OCI-LY7 (cell line): ENCODE data around the gene ENOX1. TPM values are rescaled to one million over a fixed set of nuclear protein-coding genes. Genes with fewer than 3 reads are reported as not detected.

Experiments
- BruUV-seq: library from RNA; stranded (reverse); fragments of 400-500 nt; replicated peaks from 2 replicates; lab custom pipeline; 2021; lab: Mats Ljungman, UMichigan
- CTCF ChIA-PET: fragments of 300-600 bp; sonication (Branson Sonifier 250); formaldehyde crosslinking; loops from one replicate; lab custom pipeline; 2022; ENCODE audit warnings: antibody characterized with exemption; ENCODE audit not compliant: unreplicated experiment; lab: Charles Lee
- POLR2A ChIA-PET: fragments of 300-600 bp; sonication (Branson Sonifier 250); formaldehyde crosslinking; loops from one replicate; lab custom pipeline; 2022; ENCODE audit warnings: antibody characterized with exemption; lab: Charles Lee
- DNase-seq: peaks from one replicate; pipeline ENCODE4 v3.0.0-alpha.2; 2015; ENCODE audit warnings: low spot score
- H2AFZ ChIP-seq: fragments of 200-600 bp; sonication (generic), shearing (Covaris generic); 2 replicates; pipeline ENCODE4 v1.6.1; 2014; ENCODE audit warnings: mild to moderate bottlenecking, antibody characterized with exemption, low read length, moderate library complexity
- H3K27ac ChIP-seq: fragments of 200-600 bp; sonication (generic); 2 replicates; pipeline ENCODE4 v1.5.1; 2014; ENCODE audit warnings: mixed run types, low read depth, mild to moderate bottlenecking, moderate library complexity, low read length, inconsistent platforms; ENCODE audit not compliant: poor library complexity, severe bottlenecking
- H3K36me3 ChIP-seq: fragments of 200-600 bp; sonication (generic); 2 replicates; pipeline ENCODE4 v1.6.1; 2014; ENCODE audit warnings: mild to moderate bottlenecking, antibody characterized with exemption, low read length, moderate library complexity, mixed read lengths; ENCODE audit not compliant: insufficient read depth
- H3K4me1 ChIP-seq: fragments of 200-600 bp; sonication (generic); 2 replicates; pipeline ENCODE4 v1.5.1; 2014; ENCODE audit warnings: mild to moderate bottlenecking, low read length; ENCODE audit not compliant: insufficient read depth, poor library complexity, severe bottlenecking
- H3K4me2 ChIP-seq: fragments of 200-600 bp; sonication (generic); 2 replicates; pipeline ENCODE4 v1.6.1; 2014; ENCODE audit warnings: mild to moderate bottlenecking, low read length
- H3K4me3 ChIP-seq: fragments of 200-600 bp; sonication (generic); 2 replicates; pipeline ENCODE4 v1.5.1; 2014; ENCODE audit warnings: mild to moderate bottlenecking, low read depth, low read length; ENCODE audit not compliant: poor library complexity, severe bottlenecking
- H3K79me2 ChIP-seq: fragments of 200-600 bp; sonication (generic); 2 replicates; pipeline ENCODE4 v1.6.1; 2016; ENCODE audit warnings: low read depth, mild to moderate bottlenecking, low read length, moderate library complexity, mixed read lengths; ENCODE audit not compliant: insufficient read depth
- H3K9me2 ChIP-seq: fragments of 200-600 bp; sonication (generic); 2 replicates; pipeline ENCODE4 v1.6.1; 2016; ENCODE audit warnings: mild to moderate bottlenecking, low read length, mixed read lengths; ENCODE audit not compliant: insufficient read depth
- H3K9me3 ChIP-seq: fragments of 200-600 bp; sonication (generic); 2 replicates; pipeline ENCODE4 v1.6.1; 2014; ENCODE audit warnings: mild to moderate bottlenecking, mixed run types, low read length, mixed read lengths
- H4K20me1 ChIP-seq: fragments of 200-600 bp; sonication (generic); 2 replicates; pipeline ENCODE4 v1.6.1; 2014; ENCODE audit warnings: mild to moderate bottlenecking, antibody characterized with exemption, low read length, moderate library complexity, mixed read lengths; ENCODE audit not compliant: insufficient read depth
- EZH2phosphoT487 ChIP-seq: fragments of 200-600 bp; sonication (generic); IDR thresholded peaks from 2 replicates; pipeline ENCODE4 v1.6.1; 2018; ENCODE audit warnings: low read depth, borderline replicate concordance, mild to moderate bottlenecking, mixed run types, antibody characterized with exemption, low read length, moderate library complexity, mixed read lengths
- intact Hi-C: fragments of 100-400 bp; cut with micrococcal nuclease; formaldehyde crosslinking; loops from one replicate; pipeline ENCODE4 v1.10.0; 2022; ENCODE audit not compliant: unreplicated experiment
- total RNA-seq, 2 experiments: library from RNA; depleted of rRNA in 1 of 2; stranded (reverse); fragments of >200 nt in 1 of 2; shearing (Covaris generic) in 1 of 2; gene quantifications; 2 replicates each; pipeline ENCODE4 v1.2.3, GENCODE V29; 2014 to 2022
- TF ChIP-seq, protein P1 (sequence below): fragments of 200-600 bp; sonication (generic); conservative IDR thresholded peaks from 2 replicates; pipeline ENCODE4 v1.5.1; 2014; ENCODE audit warnings: mild to moderate bottlenecking, antibody characterized with exemption, low read length, moderate library complexity, mixed read lengths

Gene ENOX1
- total RNA-seq, 2 experiments from 2014 or later, result 0.03 TPM; not detected in 1

DNA sequence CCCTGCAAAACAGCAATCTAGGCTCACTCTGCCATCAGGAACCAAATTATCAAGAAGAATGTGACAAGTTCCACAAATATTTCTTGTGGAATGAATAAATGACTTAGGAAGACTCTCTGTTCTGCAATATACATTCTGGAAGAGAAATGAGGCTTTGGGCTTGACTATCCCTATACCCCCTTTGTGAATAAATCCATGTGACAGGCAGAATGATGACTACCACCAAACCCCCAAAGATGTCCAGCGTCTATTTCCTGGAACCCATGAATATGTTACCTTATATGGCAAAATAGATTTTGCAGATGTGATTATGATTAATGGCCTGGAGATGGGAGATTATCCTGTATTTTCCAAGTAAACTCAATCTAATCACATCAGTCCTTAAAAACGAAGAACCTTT is 139.3 kb downstream of the ENOX1 start:
- Histone ChIP-seq H3K4me2 (no peak overlapping the region), H3K27ac (no peak overlapping the region), H3K4me3 (no peak overlapping the region), H3K9me2 (no peaks in the 10 kb centered on the region), H4K20me1 (no peaks in the 10 kb centered on the region), H3K4me1 (no peaks in the 10 kb centered on the region), H3K36me3 (no peaks in the 10 kb centered on the region), H3K9me3 (no peaks in the 10 kb centered on the region), H3K79me2 (no peaks in the 10 kb centered on the region), H2AFZ (no peak overlapping the region)
- ChIA-PET POLR2A (no interaction called here), CTCF (no interaction called here)
- TF ChIP-seq, protein P1, sequence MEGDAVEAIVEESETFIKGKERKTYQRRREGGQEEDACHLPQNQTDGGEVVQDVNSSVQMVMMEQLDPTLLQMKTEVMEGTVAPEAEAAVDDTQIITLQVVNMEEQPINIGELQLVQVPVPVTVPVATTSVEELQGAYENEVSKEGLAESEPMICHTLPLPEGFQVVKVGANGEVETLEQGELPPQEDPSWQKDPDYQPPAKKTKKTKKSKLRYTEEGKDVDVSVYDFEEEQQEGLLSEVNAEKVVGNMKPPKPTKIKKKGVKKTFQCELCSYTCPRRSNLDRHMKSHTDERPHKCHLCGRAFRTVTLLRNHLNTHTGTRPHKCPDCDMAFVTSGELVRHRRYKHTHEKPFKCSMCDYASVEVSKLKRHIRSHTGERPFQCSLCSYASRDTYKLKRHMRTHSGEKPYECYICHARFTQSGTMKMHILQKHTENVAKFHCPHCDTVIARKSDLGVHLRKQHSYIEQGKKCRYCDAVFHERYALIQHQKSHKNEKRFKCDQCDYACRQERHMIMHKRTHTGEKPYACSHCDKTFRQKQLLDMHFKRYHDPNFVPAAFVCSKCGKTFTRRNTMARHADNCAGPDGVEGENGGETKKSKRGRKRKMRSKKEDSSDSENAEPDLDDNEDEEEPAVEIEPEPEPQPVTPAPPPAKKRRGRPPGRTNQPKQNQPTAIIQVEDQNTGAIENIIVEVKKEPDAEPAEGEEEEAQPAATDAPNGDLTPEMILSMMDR, result no peak
- no peak for TF ChIP-seq EZH2phosphoT487
- no TSS peak for BruUV-seq
- no peak for DNase-seq
- intact Hi-C loops, result no loop called here

DNA sequence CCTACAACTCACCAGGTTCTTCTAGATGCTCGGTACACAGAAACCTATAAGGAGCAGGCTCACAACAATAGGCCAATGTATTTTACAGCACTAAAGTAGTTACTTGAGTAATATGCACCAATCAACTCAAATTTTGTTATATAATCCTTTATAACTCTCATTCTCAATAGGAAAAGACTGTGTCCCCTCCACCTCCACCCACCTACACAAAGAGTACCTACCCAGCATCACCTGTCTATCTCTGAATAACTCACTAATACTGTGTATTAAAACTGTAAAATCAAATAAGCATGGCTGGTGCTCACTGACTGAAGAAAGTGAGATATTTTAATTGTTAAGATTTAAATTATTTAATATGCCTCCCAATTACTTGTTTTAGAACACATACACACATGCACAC is 146.3 kb downstream of the ENOX1 start:
- H3K4me1 ChIP-seq, result no peaks in the 10 kb centered on the region
- BruUV-seq, result no TSS peak
- POLR2A ChIA-PET, result no interaction called here
- H4K20me1 ChIP-seq, result no peaks in the 10 kb centered on the region
- intact Hi-C loops, result no loop called here
- no peak overlapping the region for H3K4me3 ChIP-seq
- no peak overlapping the region for H2AFZ ChIP-seq
- CTCF ChIA-PET, result no interaction called here
- H3K9me3 ChIP-seq, result no peaks in the 10 kb centered on the region
- H3K79me2 ChIP-seq, result no peaks in the 10 kb centered on the region
- DNase-seq, result no peak
- H3K4me2 ChIP-seq, result no peak overlapping the region
- no peak overlapping the region for H3K27ac ChIP-seq
- no peaks in the 10 kb centered on the region for H3K9me2 ChIP-seq
- TF ChIP-seq EZH2phosphoT487, result no peak
- TF ChIP-seq, protein P1, result no peak
- H3K36me3 ChIP-seq, result no peaks in the 10 kb centered on the region

DNA sequence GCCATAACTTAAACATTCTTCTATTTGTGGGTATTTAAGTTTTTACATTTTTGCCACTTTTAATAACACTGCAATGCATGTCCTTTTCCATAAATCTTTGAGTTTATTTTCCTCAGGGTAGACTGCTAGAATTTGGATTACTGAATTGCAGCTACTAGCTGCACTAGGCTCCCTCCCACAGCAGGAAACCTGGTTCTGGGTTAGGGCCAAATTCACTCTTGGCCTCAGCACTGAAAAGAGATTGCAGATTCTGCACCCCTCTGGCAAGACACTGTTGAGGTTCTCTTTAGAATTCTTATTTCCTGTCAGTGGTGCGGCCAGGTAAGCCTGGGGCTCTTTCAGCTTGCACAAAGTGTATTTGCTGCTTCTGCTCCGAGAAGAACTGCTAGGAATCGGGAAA is 155.7 kb downstream of the ENOX1 start:
- BruUV-seq, result no TSS peak
- ChIA-PET POLR2A (no interaction called here), CTCF (no interaction called here)
- H3K4me2 ChIP-seq, result no peak overlapping the region
- DNase-seq, result no peak
- H3K27ac ChIP-seq, result no peak overlapping the region
- no peaks in the 10 kb centered on the region for H3K9me3 ChIP-seq
- TF ChIP-seq, protein P1, result no peak
- TF ChIP-seq EZH2phosphoT487, result no peak
- H3K79me2 ChIP-seq, result no peaks in the 10 kb centered on the region
- H3K4me1 ChIP-seq, result no peaks in the 10 kb centered on the region
- intact Hi-C loops, result no loop called here
- H3K4me3 ChIP-seq, result no peak overlapping the region
- H4K20me1 ChIP-seq, result no peaks in the 10 kb centered on the region
- H3K9me2 ChIP-seq, result no peaks in the 10 kb centered on the region
- H2AFZ ChIP-seq, result no peak overlapping the region
- no peaks in the 10 kb centered on the region for H3K36me3 ChIP-seq
